MM.1S (cell line): ENCODE measurements around the gene PRELID2.
"Not testable (repeated sequence)": the region's sequence is repeated elsewhere in the genome, so short reads cannot be mapped to it uniquely, and the experiment has no call there.

ENCODE experiments used
- DNase-seq: peaks from one replicate; pipeline ENCODE4 v3.0.0-alpha.2; 2015
- H2AFZ ChIP-seq: fragments of 300-600 bp; sonication (generic); 2 replicates; pipeline ENCODE4 v1.6.0; 2016; ENCODE audit warnings: antibody characterized with exemption, low read length
- H3F3A ChIP-seq: fragments of 300-600 bp; sonication (generic); 2 replicates; pipeline ENCODE4 v1.6.1; 2016; ENCODE audit warnings: mild to moderate bottlenecking, antibody characterized with exemption, low read length, moderate library complexity, mixed read lengths; ENCODE audit not compliant: insufficient read depth
- H3K27ac ChIP-seq: fragments of 300-600 bp; sonication (generic); 2 replicates; pipeline ENCODE4 v1.5.1; 2016; ENCODE audit warnings: mild to moderate bottlenecking, low read length
- H3K27me3 ChIP-seq: fragments of 300-600 bp; sonication (generic); replicated peaks from 2 replicates; pipeline ENCODE4 v1.6.0; 2016; ENCODE audit warnings: low read length; ENCODE audit not compliant: insufficient read depth
- H3K36me3 ChIP-seq: fragments of 300-600 bp; sonication (generic); replicated peaks from 2 replicates; pipeline ENCODE4 v1.6.1; 2016; ENCODE audit warnings: mild to moderate bottlenecking, low read length, mixed read lengths; ENCODE audit not compliant: insufficient read depth
- H3K4me1 ChIP-seq: fragments of 300-600 bp; sonication (generic); 2 replicates; pipeline ENCODE4 v1.6.1; 2016; ENCODE audit warnings: low read length, mixed read lengths
- H3K4me2 ChIP-seq: fragments of 300-600 bp; sonication (generic); 2 replicates; pipeline ENCODE4 v1.6.0; 2016; ENCODE audit warnings: low read depth, low read length
- H3K4me3 ChIP-seq: fragments of 300-600 bp; sonication (generic); 2 replicates; pipeline ENCODE4 v1.5.1; 2016; ENCODE audit warnings: low read length, mixed read lengths
- H3K79me2 ChIP-seq: fragments of 300-600 bp; sonication (generic); 2 replicates; pipeline ENCODE4 v1.6.1; 2016; ENCODE audit warnings: mixed run types, low read length, mixed read lengths
- H3K9ac ChIP-seq: fragments of 300-600 bp; sonication (generic); 2 replicates; pipeline ENCODE4 v1.6.1; 2016; ENCODE audit warnings: low read length, mixed read lengths
- H3K9me2 ChIP-seq: fragments of 300-600 bp; sonication (generic); replicated peaks from 2 replicates; pipeline ENCODE4 v1.6.1; 2016; ENCODE audit warnings: mild to moderate bottlenecking, low read length, mixed read lengths; ENCODE audit not compliant: insufficient read depth
- H3K9me3 ChIP-seq: fragments of 300-600 bp; sonication (generic); replicated peaks from 2 replicates; pipeline ENCODE4 v1.6.1; 2016; ENCODE audit warnings: mild to moderate bottlenecking, low read length, mixed read lengths; ENCODE audit not compliant: insufficient read depth
- H4K20me1 ChIP-seq: fragments of 300-600 bp; sonication (generic); 2 replicates; pipeline ENCODE4 v1.6.1; 2016; ENCODE audit warnings: mild to moderate bottlenecking, low read length, moderate library complexity, mixed read lengths; ENCODE audit not compliant: insufficient read depth
- EZH2 ChIP-seq: fragments of 300-600 bp; sonication (generic); optimal IDR thresholded peaks from 2 replicates; pipeline ENCODE3; 2017; ENCODE audit warnings: low read depth, mild to moderate bottlenecking, antibody characterized with exemption, low read length, mixed read lengths
- EZH2phosphoT487 ChIP-seq: fragments of 300-600 bp; sonication (generic); IDR thresholded peaks from 2 replicates; pipeline ENCODE4 v1.6.1; 2018; ENCODE audit warnings: antibody characterized with exemption, low read length
- TF ChIP-seq, protein P1 (sequence below): fragments of 300-600 bp; sonication (generic); IDR thresholded peaks from 2 replicates; pipeline ENCODE4 v1.5.1; 2016; ENCODE audit warnings: antibody characterized with exemption, low read length, mixed read lengths

The PRELID2 gene

GRCh38 chr5:145841299-145841698, 6.2 kb upstream of the PRELID2 start:
- no peaks in the 10 kb centered on the region for H3K4me1 ChIP-seq
- H3F3A ChIP-seq: no peaks in the 10 kb centered on the region
- H3K79me2 ChIP-seq: no peaks in the 10 kb centered on the region
- H3K27me3 ChIP-seq: no peaks in the 10 kb centered on the region
- no peak overlapping the region for H3K9ac ChIP-seq
- H3K9me3 ChIP-seq: no peaks in the 10 kb centered on the region
- H2AFZ ChIP-seq: no peak overlapping the region
- TF ChIP-seq, protein P1, sequence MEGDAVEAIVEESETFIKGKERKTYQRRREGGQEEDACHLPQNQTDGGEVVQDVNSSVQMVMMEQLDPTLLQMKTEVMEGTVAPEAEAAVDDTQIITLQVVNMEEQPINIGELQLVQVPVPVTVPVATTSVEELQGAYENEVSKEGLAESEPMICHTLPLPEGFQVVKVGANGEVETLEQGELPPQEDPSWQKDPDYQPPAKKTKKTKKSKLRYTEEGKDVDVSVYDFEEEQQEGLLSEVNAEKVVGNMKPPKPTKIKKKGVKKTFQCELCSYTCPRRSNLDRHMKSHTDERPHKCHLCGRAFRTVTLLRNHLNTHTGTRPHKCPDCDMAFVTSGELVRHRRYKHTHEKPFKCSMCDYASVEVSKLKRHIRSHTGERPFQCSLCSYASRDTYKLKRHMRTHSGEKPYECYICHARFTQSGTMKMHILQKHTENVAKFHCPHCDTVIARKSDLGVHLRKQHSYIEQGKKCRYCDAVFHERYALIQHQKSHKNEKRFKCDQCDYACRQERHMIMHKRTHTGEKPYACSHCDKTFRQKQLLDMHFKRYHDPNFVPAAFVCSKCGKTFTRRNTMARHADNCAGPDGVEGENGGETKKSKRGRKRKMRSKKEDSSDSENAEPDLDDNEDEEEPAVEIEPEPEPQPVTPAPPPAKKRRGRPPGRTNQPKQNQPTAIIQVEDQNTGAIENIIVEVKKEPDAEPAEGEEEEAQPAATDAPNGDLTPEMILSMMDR: no peak
- TF ChIP-seq EZH2: no peak
- no peak for TF ChIP-seq EZH2phosphoT487
- H3K4me2 ChIP-seq: no peak overlapping the region
- no peaks in the 10 kb centered on the region for H3K36me3 ChIP-seq
- no peak overlapping the region for H3K4me3 ChIP-seq
- H3K9me2 ChIP-seq: no peaks in the 10 kb centered on the region
- DNase-seq: no peak
- H4K20me1 ChIP-seq: no peaks in the 10 kb centered on the region
- no peak overlapping the region for H3K27ac ChIP-seq

- no peak overlapping the region for H3K9ac ChIP-seq
Measured at GRCh38 chr5:145840458-145841132, 5.5 kb upstream of the PRELID2 start.

DNA sequence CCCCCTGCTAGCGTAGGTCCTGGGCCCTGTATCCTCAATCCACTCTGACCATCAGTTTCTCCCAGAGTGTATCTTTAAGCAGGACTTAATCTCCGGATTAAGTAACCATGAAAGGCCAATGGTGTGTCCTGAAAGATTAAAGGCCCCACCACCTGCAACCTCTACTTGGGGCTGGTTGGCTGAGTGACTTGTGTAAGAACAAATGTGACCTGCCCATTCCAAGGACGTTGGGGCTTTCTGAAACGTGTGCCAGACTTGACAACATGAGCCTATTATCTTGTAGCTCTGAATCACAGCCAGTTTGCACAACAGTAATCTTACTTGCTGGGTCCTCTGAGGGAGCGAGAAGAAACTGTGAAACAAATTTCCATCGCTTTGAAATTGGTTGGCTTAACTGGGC, 3.1 kb upstream of the PRELID2 start:
- Histone ChIP-seq H4K20me1 (no peaks in the 10 kb centered on the region), H3K9ac (no peak overlapping the region), H3K4me1 (peaks cover 4% of the 10 kb centered on the region; the same call in 1 of the 2 replicates), H3K4me2 (no peak overlapping the region), H3K4me3 (no peak overlapping the region), H3K27me3 (no peaks in the 10 kb centered on the region), H3F3A (no peaks in the 10 kb centered on the region), H3K9me3 (no peaks in the 10 kb centered on the region), H3K79me2 (no peaks in the 10 kb centered on the region; the same call in 1 of the 2 replicates), H2AFZ (no peak overlapping the region), H3K27ac (no peak overlapping the region), H3K9me2 (no peaks in the 10 kb centered on the region), H3K36me3 (no peaks in the 10 kb centered on the region)
- TF ChIP-seq, protein P1: no peak
- TF ChIP-seq EZH2 (no peak), EZH2phosphoT487 (no peak)
- DNase-seq: no peak

More at GRCh38 chr5:145840458-145841132, 5.5 kb upstream of the PRELID2 start:
- no peaks in the 10 kb centered on the region for H3K27me3 ChIP-seq
- H3K9me2 ChIP-seq: no peaks in the 10 kb centered on the region
- no peaks in the 10 kb centered on the region for H3K79me2 ChIP-seq
- peaks cover 3% of the 10 kb centered on the region; the same call in 1 of the 2 replicates for H3K4me1 ChIP-seq
- H3K4me3 ChIP-seq: no peak overlapping the region
- no peak overlapping the region for H3K27ac ChIP-seq
- H3F3A ChIP-seq: no peaks in the 10 kb centered on the region
- H4K20me1 ChIP-seq: no peaks in the 10 kb centered on the region
- DNase-seq: no peak
- no peaks in the 10 kb centered on the region for H3K9me3 ChIP-seq
- no peak overlapping the region for H2AFZ ChIP-seq
- no peak overlapping the region for H3K4me2 ChIP-seq
- TF ChIP-seq, protein P1: no peak
- TF ChIP-seq EZH2 (no peak), EZH2phosphoT487 (no peak)
- no peaks in the 10 kb centered on the region for H3K36me3 ChIP-seq

GRCh38 chr5:145836241-145836640, 1.1 kb upstream of the PRELID2 start:
- H3K9me3 ChIP-seq, H3K9ac ChIP-seq, H3K36me3 ChIP-seq, H3K27me3 ChIP-seq, H3K9me2 ChIP-seq, DNase-seq, H4K20me1 ChIP-seq, H3K4me1 ChIP-seq, H3K27ac ChIP-seq, H3K4me3 ChIP-seq, H3F3A ChIP-seq, H2AFZ ChIP-seq, H3K79me2 ChIP-seq: not testable (repeated sequence)
- peak overlapping the region; percentile 94; the same call in 1 of the 2 replicates for H3K4me2 ChIP-seq
